GM20000 (cell line): ENCODE measurements around the gene LCP2.

ENCODE experiments used
- DNase-seq: peaks from one replicate; pipeline ENCODE4 v3.0.0; 2012; ENCODE audit warnings: low spot score
- TF ChIP-seq, protein P1 (sequence below): IDR thresholded peaks from 2 replicates; pipeline ENCODE4 v1.5.1; 2012; ENCODE audit warnings: mild to moderate bottlenecking, control low read depth; ENCODE audit errors: extremely low read depth, missing control alignments

The LCP2 gene

GRCh38 chr5:170257370-170257769 lies 40.2 kb downstream of the LCP2 start:
- TF ChIP-seq, protein P1, sequence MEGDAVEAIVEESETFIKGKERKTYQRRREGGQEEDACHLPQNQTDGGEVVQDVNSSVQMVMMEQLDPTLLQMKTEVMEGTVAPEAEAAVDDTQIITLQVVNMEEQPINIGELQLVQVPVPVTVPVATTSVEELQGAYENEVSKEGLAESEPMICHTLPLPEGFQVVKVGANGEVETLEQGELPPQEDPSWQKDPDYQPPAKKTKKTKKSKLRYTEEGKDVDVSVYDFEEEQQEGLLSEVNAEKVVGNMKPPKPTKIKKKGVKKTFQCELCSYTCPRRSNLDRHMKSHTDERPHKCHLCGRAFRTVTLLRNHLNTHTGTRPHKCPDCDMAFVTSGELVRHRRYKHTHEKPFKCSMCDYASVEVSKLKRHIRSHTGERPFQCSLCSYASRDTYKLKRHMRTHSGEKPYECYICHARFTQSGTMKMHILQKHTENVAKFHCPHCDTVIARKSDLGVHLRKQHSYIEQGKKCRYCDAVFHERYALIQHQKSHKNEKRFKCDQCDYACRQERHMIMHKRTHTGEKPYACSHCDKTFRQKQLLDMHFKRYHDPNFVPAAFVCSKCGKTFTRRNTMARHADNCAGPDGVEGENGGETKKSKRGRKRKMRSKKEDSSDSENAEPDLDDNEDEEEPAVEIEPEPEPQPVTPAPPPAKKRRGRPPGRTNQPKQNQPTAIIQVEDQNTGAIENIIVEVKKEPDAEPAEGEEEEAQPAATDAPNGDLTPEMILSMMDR: no peak
- DNase-seq: no peak

GRCh38 chr5:170256571-170256970 lies 41.0 kb downstream of the LCP2 start:
- no peak for DNase-seq
- TF ChIP-seq, protein P1: no peak

DNA sequence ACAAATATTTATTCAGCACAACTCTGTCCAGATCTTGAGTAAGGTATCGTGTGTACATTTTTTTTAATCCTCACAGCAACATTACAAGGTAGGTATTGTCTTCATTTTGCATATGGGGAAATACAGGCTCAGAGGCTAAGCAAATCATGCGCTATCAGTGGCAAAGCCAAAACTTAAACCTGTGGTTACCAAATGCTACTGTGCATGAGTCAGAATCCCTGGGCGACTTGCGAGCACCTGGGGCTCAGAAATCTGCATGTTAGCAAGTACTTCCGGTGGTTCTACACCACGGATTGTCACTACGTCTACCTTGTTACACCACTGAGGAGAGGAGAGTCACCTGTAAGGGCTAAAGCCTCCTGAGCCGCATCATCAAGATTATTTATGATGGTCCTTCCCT lies 43.5 kb downstream of the LCP2 start:
- TF ChIP-seq, protein P1: no peak
- peak; percentile 66 for DNase-seq

- no peak for DNase-seq
- TF ChIP-seq, protein P1: no peak
Measured at GRCh38 chr5:170252720-170253350, 44.7 kb downstream of the LCP2 start.

DNA sequence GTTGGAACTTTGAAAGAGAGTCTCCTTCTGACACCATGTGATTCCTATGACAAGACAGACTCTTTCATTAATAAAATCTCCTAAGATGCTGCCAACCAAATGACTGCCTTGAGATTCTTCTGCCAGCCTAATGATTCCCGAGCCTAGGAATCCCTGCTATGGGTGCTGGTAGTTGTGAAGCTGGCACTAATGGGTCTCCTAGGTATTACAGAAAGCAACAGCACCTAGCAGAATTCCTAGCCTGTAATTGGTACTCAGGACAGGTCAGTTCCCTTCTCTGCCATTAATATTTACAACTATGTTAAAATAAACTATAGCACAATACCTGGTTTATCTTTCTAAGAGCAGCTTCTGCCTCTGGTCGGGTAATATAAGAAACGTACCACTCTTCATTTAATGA lies 45.5 kb downstream of the LCP2 start:
- DNase-seq: no peak
- TF ChIP-seq, protein P1: no peak

- TF ChIP-seq, protein P1: no peak
- no peak for DNase-seq
Measured at GRCh38 chr5:170251462-170251861, 46.1 kb downstream of the LCP2 start.

DNA sequence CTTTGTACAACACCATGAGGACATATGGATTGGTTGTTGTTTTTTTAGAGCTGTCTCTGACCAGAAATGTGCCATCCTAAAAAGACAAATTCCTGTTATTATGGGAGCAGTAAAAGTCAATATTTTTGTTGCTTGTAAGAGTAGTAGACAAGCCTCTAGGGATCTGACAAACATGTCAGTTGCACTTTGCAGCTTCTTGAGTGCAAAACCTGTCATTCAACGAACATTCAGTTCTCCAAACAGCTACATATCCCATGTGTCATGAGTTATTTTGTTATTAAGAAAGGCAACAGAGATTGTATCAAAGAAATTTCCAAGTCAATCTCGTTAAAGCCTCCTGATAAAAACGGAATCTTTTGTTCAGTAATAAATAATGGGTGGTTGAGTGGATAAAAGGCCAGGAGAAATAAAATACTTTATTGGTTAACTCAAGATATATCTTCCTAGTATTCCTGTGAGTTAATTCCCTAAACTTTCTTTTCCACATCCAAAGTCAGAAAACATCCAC lies 46.7 kb downstream of the LCP2 start:
- DNase-seq: no peak
- TF ChIP-seq, protein P1: no peak
